MG63 (cell line): Measurements from ENCODE around the gene CARD6. TPM values are rescaled to one million over a fixed set of nuclear protein-coding genes. Genes with fewer than 3 reads are reported as not detected.
"Not testable (repeated sequence)": the region's sequence is repeated elsewhere in the genome, so short reads cannot be mapped to it uniquely, and the experiment has no call there.

Experiments used
- DNase-seq: peaks from one replicate; pipeline ENCODE4 v3.0.0-alpha.2; 2020
- H3K27me3 ChIP-seq: fragments of 250-450 bp; sonication (Bioruptor Pico); 2 replicates; pipeline ENCODE4 v1.5.1; 2020; ENCODE audit warnings: mild to moderate bottlenecking, moderate library complexity
- H3K36me3 ChIP-seq: fragments of 250-450 bp; sonication (Bioruptor Pico); 2 replicates; pipeline ENCODE4 v1.5.1; 2020; ENCODE audit warnings: mild to moderate bottlenecking, moderate library complexity
- H3K4me3 ChIP-seq: fragments of 250-450 bp; sonication (Bioruptor Pico); 2 replicates; pipeline ENCODE4 v1.5.1; 2020; ENCODE audit warnings: mild to moderate bottlenecking, moderate library complexity
- H3K9me3 ChIP-seq: fragments of 250-450 bp; sonication (Bioruptor Pico); 2 replicates; pipeline ENCODE4 v1.5.1; 2020; ENCODE audit warnings: mild to moderate bottlenecking, moderate library complexity
- total RNA-seq: library from RNA; depleted of rRNA; stranded (reverse); fragments of >200 nt; shearing (Covaris generic); gene quantifications from 2 replicates; pipeline ENCODE4 v1.2.3, GENCODE V29; 2014; ENCODE audit warnings: low replicate concordance

CARD6 gene
- total RNA-seq, 1 experiment from 2014 or later: 2.4 TPM

DNA sequence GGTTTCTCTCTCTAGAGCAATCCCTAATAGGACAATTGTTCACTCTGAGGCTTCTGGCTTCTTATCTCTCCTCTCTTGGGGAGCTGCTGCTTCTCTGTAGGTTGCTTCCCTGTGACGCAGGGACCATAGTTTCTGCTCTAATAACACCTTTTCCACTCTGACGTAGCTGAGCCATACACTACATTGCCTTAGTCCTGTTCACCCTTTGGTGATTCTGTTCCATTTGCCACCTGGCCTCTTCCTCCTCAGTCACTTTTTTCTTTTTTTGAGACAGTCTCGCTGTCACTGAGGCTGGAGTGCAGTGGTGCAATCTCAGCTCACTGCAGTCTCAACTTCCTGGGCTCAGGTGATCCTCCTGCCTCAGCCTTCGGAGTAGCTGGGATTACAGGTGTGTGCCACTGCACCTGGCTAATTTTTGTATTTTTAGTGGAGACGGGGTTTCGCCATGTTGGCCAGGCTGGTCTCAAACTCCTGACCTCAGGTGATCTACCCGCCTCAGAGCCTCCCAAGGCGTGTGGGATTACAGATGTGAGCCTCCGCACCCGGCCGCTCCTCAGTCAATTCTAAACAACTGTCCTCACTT lies 15.6 kb upstream of the CARD6 start:
- H3K36me3 ChIP-seq: peaks cover 59% of the 10 kb centered on the region
- not testable (repeated sequence) for H3K9me3 ChIP-seq, H3K4me3 ChIP-seq, H3K27me3 ChIP-seq, DNase-seq

DNA sequence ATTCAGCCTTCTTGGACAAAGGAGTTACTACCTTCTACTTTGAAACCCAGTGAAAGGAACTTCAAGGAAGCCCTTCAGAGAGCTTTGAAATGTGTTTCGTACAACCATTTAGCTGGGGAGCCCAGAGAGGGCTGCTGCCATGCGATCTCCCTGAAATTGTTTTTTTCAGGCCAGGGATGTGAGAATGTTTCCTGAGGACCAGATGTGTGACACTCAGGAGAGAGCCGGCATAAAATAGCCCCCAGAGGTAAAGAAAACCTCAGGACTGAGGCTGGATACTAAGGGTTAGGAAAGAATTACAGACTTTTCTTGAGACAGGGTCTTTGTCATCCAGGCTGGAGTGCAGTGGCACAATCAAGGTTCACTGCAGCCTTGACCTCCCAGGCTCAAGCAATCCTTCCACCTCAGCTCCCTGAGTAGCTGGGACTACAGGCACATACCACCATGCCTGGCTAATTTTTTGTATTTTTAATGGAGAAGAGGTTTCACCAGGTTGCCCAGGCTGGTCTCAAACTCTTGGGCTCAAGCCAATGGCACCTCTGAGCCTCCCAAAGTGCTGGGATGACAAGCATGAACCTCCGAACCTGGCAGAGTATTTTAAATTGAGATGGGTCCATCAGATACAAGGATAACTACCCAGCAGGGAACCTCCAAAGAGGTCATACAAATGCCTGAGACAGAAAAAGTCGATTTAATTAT lies 14.5 kb upstream of the CARD6 start:
- Histone ChIP-seq H3K4me3 (no peak overlapping the region), H3K27me3 (no peaks in the 10 kb centered on the region), H3K9me3 (no peaks in the 10 kb centered on the region), H3K36me3 (peaks cover 70% of the 10 kb centered on the region)
- no peak for DNase-seq

DNA sequence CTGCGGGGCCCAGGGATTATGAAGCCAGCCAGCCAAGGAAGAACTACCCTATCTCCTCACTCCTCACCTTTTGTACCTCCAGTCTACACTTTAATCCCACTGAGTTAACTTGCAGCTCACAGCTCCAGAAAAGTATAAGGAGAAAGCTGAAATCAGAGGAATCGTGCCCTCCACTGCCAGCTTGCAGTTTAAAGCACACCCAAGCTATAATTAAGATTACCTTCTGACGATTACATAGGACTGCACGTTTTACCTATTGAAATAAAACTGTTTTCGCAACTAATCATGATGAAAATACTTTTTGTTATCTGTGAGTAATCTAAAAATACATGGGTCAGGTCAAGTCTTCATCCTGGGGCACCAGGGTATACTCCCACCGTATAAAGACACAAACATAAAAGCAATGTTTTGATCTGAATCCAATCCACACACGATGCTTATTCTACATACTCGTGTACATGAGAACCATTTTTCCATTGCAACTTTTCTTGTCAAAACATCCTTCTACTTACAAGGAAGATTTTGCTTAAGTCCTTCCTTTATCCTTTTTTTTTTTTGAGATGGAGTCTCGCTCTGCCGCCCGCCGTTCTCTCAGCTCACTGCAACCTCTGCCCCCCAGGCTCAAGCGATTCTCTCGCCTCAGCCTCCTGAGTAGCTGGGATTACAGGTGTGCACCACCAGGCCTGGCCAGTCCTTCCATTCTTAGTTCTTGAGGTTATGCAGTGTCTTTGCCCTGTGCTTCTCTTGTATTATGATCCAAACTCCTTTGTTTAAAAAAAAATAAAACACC lies 13.8 kb upstream of the CARD6 start:
- Histone ChIP-seq H3K36me3 (peaks cover 77% of the 10 kb centered on the region), H3K9me3 (no peaks in the 10 kb centered on the region), H3K4me3 (no peak overlapping the region), H3K27me3 (no peaks in the 10 kb centered on the region)
- no peak for DNase-seq

DNA sequence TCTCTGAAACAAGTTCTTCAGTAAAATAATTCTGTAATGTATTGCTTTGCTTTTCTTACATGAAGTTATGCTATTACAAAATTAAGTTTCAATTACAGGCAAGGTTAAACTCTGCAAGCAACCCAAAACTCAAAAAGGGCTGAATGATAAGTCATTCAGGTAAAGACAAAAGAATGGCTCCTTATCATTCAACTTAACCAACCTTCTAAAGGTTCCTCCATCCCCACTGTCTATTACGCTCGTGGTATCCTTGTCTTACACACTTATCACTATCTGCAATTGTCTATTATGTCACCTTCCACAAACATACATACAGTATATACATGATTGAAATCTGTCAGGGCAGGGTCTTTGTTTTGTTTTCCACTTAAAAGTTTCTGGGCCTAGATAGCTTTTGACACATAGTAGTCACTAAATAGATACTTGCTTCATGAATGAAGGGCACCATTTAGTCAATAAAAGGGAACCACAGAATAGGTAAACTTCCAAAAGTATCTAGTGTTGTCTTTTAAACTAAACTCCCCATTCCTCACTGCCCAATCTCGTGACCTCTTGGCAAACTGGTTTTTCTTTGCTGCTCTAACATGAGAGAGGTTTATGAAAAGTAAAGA lies 13.0 kb upstream of the CARD6 start:
- Histone ChIP-seq H3K9me3 (no peaks in the 10 kb centered on the region), H3K27me3 (no peaks in the 10 kb centered on the region), H3K4me3 (no peak overlapping the region), H3K36me3 (peaks cover 81% of the 10 kb centered on the region)
- no peak for DNase-seq

DNA sequence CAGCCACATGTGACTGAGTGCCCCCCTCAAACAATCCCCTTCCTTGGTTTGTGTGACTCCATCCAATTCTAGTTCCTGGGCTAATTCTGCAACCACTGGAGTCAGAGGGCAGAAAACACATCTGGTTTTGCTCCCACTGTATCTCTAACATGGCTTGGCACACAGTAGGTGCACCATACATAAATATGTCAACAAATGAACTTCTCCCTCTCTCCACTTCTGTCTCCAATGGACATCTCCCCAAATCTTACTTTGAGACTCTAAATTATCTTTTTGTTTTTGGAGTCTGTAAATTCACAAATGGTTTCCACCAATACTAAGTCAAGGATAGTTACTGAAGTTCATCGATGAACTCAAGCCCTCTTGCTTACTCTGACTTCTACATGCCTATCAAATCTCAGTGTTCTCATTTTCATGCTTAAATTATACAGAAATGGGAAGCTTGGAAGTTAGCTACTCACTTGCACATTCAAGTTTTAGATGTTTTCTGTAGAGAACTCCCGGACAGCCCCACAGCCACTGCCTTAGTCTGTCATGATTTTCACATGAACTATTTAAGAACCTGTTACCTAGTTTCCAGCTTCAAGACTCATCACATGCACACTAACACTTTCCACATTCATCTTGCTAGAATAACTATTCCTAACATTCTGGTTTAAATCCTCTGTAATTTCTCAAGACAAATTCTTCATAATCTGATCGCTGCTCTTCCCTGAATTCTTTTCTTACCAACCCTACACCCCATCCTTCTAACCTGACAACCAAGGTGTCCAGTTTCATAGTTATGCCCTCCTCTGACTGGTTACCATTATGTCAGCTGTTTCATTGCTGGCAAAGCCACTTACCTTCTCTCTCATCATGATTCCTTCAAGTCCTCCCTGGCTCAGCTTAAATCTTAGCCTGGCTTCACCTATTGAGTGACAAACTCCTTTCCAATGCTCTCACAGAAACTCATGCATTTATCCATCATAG lies 12.2 kb upstream of the CARD6 start:
- Histone ChIP-seq H3K4me3 (no peak overlapping the region), H3K27me3 (no peaks in the 10 kb centered on the region), H3K9me3 (no peaks in the 10 kb centered on the region), H3K36me3 (peaks cover 89% of the 10 kb centered on the region)
- DNase-seq: no peak

DNA sequence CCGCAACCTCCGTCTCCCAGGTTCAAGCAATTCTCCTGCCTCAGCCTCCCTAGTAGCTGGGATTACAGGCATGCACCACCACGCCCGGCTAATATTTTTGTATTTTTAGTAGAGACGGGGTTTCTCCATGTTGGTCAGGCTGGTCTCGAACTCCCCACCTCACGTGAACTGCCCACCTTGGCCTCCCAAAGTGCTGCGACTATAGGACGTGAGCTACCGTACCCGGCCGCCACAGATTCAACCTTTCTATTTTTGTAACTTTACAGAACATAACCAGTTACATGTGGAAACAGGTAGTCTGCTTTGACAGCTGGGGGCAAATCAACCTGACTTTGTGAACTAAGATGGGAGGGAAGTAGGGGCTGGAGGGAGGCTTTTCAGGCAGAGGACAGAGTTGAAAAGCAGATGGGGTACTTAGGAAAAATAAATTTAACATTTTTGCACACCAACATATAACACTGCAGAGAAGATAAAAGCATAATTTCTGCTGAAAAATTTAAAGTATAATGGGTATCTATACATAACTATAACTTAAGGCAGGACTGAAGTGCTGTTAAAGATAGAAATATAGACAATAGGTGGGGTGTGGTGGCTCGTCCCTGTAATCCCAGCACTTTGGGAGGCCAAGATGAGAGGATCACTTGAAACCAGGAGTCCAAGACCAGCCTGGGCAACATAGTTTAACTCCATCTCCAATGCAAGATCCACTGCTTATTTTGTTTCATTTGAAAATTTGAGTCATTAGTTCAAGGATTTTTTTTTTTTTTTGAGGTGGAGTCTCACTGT lies 11.2 kb upstream of the CARD6 start:
- Histone ChIP-seq H3K27me3 (no peaks in the 10 kb centered on the region), H3K36me3 (peaks cover 99% of the 10 kb centered on the region), H3K9me3 (no peaks in the 10 kb centered on the region), H3K4me3 (no peak overlapping the region)
- DNase-seq: no peak

DNA sequence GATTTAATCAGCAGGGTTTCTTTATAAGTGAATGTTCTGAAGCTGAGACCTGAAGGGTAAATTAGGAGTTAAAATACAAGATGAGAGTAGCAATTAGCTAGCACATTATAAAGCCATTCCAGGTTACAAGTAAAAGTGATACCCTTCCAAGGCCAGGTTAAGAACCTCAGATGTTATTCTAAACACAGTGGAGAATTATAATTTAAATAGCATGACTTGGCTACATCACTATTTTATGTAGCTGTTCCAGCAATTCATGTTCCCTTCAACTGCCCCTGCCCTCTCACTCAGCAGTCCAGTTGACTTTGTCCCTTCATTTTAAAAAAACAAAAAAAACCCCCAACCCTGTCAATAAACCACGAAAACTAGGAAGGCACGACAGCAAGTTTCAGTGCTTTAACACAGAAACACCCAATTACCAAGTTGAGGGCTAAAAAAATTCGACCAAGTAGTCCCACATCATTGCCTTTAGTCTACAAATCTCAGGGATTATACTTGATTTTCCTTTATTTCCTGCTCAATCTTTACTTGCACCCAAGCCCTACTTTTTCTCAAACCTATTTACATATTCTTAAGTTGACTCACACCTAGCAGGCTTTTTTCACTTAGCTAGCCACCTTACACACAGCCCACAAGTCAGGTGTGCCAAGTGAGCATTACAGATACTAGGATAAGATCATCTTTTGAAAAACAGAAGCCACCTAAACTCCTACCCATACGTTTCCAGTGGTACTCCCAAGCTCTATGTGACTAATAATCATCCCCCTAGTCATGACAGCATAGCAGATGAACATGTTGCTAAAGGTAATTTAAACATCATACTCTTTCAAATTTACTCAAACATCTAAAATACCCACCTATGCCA lies 9.6 kb upstream of the CARD6 start:
- Histone ChIP-seq H3K36me3 (peaks cover 84% of the 10 kb centered on the region), H3K4me3 (peak overlapping the region; percentile 98), H3K9me3 (no peaks in the 10 kb centered on the region), H3K27me3 (no peaks in the 10 kb centered on the region)
- DNase-seq: no peak

DNA sequence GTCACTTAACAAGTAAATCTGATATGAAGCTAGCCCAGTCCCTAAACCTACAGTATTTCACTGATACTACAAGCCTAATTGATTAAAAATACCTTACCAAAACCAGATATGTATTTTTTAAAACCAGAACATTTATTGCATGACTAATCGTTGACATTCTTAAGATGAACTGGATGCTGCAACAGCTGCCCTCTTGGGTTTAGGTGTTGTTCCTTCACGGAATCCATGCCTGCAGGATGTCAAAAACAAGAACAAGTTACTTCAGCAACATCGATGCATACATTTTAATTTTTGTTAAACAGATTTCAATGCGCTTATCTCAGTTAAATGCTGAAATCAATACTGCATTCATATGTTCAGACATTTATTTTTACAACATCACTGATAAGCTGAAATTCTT lies 8.8 kb upstream of the CARD6 start:
- H3K9me3 ChIP-seq: no peaks in the 10 kb centered on the region
- peak overlapping the region; percentile 98 for H3K4me3 ChIP-seq
- DNase-seq: no peak
- peaks cover 76% of the 10 kb centered on the region for H3K36me3 ChIP-seq
- H3K27me3 ChIP-seq: no peaks in the 10 kb centered on the region

DNA sequence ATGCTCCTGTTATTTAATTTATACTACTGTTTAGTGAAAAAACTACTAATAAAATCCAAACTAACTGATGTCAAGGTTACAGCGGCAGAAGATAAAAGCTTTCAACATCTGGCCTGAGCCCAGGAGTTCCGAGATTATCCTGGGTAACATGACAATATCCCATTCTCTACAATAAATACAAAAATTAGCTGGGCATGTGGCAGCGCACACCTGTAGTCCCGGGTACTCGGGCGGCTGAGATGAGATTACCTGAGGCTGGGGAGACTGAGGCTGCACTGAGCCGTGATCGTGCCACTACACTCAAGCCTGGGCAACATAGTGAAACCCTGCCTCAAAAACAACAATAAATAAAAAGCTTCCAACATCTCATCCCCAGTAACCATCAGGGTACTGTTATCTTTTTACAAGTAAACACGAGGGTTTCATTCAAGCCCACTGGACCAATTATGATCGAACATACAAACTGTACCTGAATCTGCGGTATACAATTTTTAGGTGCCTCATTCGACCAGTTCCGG lies 7.4 kb upstream of the CARD6 start:
- H3K4me3 ChIP-seq: peak overlapping the region; percentile 98
- H3K36me3 ChIP-seq: peaks cover 62% of the 10 kb centered on the region
- no peaks in the 10 kb centered on the region for H3K27me3 ChIP-seq
- H3K9me3 ChIP-seq: no peaks in the 10 kb centered on the region
- no peak for DNase-seq

DNA sequence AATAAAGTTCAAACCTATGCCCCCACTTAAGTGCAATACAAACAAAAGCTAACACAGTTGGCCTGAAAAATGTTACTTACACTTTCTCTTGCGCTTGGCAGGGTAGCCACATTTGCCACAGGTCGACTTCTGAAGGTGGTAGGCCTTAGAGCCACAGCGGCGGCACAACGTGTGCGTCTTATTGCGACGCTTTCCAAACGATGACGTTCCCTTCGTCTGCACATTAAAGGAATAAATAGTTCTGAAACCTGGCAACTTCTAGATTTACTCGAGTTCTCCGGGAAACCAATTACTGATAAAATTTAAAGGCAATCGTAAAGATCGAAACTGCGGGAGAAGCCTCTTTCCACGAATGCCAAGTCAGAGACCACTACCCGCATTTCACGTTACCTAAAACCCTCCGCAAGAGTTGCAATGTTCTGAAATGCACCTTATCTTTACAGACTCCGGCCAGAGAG lies 6.7 kb upstream of the CARD6 start:
- H3K4me3 ChIP-seq: peak overlapping the region; percentile 98
- H3K36me3 ChIP-seq: peaks cover 55% of the 10 kb centered on the region
- peak; percentile 24 for DNase-seq
- no peaks in the 10 kb centered on the region for H3K9me3 ChIP-seq
- no peaks in the 10 kb centered on the region for H3K27me3 ChIP-seq

DNA sequence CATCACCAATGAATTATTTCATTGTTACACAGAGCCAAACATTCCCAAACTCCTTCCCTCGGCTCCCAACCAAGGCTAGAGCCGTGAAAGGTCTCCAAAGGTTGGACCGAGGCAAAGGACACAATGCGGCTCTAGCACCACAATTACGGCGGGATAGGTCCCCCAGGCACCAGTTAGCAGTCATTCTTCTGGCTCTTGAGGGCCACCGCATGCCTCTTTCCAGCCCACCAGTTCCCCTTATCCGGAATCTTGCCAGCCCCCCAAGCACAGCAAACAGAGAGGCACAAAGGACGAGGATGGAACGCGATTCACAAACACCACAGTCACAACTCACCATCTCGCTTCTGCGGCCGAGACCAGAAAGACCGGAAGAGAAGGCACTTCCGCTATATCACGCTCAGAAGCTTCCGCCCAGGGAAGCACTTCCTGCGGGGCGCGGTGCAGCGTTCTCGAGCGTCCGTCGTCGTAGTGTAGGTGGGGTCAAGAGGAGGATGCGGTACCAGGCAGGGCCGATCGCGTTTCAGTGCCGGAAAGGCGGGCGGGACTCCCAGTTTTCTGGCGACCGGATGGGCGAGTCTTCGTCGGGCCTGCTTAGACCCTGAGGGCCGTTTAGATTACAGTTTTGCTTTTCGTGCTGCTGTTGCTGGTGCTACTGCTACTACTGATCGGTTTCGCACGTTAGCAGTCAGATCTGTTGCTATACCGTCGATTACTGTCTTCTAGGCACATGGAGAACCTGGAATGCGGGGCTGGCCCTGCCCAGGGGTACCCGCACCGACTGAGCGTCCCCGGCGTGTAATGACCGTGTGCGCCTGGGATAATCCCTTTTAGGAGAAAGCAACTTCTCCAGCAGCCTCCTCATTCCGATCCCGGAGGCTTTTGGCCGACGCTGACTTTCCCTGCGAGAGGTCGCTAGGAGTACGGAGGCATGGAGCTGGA lies 6.0 kb upstream of the CARD6 start, which contains the start of gene RPL37:
Gene RPL37, minus strand, starts transcription at position 374 of the 939 bp plus-strand sequence. Its CDS starts 37 bp downstream, at position 337.
- peak within 1 kb of the TSS; percentile 98 for H3K4me3 ChIP-seq
- H3K36me3 ChIP-seq: peaks cover 48% of the 10 kb centered on the region
- peak; percentile 99 for DNase-seq
- H3K27me3 ChIP-seq: no peaks in the 10 kb centered on the region
- H3K9me3 ChIP-seq: no peaks in the 10 kb centered on the region

DNA sequence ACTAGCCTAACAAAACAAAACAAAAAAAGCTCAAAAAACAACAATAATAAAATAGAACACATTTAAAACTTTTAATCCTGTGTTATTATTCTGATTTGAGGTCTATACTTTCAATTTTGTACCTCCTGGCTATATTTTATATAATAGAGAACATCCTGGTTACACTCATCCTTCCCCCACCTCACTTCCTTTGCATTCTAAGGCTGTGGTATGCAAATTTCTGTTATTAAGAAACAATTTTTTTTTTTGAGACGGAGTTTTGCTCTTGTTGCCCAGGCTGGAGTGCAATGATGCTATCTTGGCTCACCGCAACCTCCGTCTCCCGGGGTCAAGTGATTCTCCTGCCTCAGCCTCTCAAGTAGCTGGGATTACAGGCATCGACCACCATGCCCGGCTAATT lies 3.1 kb upstream of the CARD6 start:
- Histone ChIP-seq H3K4me3 (no peak overlapping the region), H3K27me3 (no peaks in the 10 kb centered on the region), H3K9me3 (no peaks in the 10 kb centered on the region), H3K36me3 (peaks cover 18% of the 10 kb centered on the region)
- no peak for DNase-seq

DNA sequence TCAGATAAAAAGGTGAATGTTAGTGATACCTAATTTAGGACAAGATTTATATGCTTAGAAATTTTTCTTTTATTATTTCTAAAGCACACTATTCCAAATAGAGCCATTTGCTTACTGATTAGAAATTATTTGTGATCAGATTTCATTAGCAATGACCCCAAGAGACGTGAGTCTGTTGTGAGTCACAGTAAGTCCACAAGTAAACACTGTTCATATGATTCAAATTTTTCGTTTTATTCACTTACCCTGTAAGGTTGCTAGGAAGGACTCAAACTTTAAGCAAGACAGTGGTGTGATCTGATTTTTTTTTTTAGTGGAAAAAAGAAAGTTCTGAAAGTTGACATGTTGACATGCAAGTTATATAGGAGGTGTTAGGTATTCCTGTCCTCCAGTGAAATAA lies 1.2 kb downstream of the CARD6 start:
- H3K36me3 ChIP-seq: no peaks in the 10 kb centered on the region
- no peaks in the 10 kb centered on the region for H3K9me3 ChIP-seq
- DNase-seq: no peak
- H3K4me3 ChIP-seq: no peak overlapping the region; the same call in 1 of the 2 replicates
- no peaks in the 10 kb centered on the region for H3K27me3 ChIP-seq
